ENCODE measurements around the gene HOXC6.

Gene HOXC6

DNA sequence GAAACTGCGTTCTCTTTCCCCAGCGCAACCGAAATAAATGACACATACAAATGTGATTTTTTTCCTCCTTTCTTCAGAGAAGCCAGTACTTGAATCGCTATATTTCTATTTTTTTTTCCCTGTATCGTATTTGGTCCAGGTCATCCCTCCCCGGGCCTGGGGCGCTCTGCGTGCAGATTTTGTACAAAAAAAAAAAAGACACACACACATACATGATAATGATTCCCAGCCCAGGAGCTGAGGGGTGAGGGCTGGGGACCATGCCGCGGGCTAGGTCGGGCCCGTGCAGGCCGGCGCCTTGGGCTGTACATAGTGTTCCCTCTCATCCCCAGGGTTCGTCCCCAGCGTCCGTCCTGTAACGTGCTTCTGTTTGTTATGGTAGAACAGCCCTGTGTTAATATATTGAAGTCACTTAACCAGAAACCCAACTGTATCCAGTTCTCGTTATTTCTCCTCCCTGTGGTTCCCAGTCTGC lies 25.3 kb upstream of the HOXC6 start:
- no peak for DNase-seq

DNA sequence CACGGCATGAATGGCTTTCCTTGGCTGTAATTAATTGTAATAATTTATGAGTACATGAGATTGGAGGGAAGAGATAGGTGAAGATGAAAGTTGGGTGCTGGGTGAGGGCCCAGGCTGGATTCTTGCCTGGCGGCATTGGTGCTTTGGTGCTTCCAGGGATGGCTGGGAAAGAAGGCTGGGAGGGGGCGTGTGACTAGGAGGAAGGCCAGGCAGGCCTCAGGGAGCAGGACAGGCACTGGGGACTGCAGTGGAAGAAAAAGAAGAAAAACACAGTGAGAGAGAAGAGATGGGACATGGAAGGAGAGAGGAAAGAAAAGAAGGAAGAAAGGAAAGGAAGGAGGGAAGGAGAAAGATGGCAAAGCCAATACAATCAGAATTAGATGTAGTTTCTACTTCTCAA lies 24.6 kb upstream of the HOXC6 start:
- DNase-seq: no peak

DNA sequence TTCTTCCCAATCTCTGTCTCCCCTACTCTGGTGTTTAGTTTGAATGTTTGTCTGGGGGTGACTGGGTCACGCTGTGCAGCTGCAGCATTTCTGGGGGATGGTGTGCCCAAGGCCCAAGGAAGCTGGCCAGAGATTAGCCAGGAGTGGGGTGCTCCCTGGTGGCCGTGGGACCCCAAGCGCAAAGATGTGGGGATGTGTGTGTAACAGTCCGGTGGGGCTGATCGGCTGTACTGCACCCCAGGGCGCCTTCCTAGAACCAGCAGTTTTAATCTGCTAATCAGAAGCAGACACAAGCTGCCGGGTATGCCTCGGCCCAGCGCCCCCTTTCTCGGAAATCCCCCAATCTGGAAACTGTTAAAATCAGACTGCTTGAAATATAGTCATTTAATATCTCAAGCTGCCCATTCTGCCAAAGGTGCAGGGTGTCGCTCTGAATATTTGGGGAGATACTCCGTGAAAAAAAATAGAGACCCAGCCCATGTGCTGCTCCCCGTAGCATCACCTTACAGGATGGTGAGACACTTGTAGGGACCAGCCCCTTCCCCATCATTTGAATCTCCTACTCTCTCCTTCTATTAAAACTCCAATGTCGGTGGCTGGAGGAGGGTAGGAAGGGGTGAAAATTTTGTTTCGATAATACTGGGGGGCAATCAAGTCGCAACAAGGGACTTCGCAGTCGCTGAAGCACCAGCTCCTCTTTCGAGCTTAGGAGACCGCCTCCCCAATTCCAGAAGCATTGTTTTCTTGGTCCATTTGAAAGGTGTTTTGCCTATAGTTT lies 24.0 kb upstream of the HOXC6 start:
- no peak for DNase-seq

- no peak for DNase-seq
Observed at GRCh38 chr12:54004841-54005530, 23.3 kb upstream of the HOXC6 start.

- DNase-seq: no peak
Observed at GRCh38 chr12:54005531-54005852, 22.7 kb upstream of the HOXC6 start.

GRCh38 chr12:54005853-54006558 lies 22.2 kb upstream of the HOXC6 start:
- DNase-seq: peak; percentile 70

GRCh38 chr12:54006559-54007220 lies 21.6 kb upstream of the HOXC6 start:
- no peak for DNase-seq

DNA sequence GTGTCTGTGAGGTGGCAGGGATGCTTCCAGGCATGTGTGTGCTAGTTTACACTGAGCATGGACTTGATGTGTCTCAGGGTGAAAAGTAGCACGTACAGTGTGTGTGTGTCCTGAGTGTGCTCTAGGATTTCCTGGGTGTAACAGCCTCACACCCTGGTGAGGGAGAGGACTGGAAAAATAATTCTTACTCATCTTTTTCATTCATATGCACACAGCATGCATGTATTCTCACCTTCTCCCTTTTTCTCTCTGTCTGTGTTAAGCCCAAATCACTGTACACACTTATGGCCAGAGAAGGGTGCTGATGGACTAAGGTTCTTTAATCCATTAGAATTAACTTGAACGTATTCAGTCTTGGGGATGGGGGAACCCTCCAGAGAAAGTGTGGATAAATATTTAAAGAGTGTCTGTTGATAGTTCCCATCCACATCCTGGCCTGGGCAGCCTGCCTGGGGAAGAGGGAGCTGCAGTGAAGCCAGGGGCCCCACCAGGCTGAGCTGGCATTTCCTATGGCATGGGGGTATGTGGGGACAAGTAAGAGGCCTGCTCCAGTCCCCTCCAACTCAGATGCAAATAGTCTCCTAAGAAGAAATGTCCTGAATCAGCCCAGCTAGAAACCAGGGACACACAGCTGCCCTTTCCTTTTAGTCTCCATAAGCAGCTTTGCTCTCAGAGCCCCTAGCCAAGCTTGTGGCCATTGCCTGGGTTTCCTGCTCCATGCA lies 20.5 kb upstream of the HOXC6 start:
- DNase-seq: no peak

- DNase-seq: no peak
Observed at GRCh38 chr12:54008260-54008552, 20.0 kb upstream of the HOXC6 start.

DNA sequence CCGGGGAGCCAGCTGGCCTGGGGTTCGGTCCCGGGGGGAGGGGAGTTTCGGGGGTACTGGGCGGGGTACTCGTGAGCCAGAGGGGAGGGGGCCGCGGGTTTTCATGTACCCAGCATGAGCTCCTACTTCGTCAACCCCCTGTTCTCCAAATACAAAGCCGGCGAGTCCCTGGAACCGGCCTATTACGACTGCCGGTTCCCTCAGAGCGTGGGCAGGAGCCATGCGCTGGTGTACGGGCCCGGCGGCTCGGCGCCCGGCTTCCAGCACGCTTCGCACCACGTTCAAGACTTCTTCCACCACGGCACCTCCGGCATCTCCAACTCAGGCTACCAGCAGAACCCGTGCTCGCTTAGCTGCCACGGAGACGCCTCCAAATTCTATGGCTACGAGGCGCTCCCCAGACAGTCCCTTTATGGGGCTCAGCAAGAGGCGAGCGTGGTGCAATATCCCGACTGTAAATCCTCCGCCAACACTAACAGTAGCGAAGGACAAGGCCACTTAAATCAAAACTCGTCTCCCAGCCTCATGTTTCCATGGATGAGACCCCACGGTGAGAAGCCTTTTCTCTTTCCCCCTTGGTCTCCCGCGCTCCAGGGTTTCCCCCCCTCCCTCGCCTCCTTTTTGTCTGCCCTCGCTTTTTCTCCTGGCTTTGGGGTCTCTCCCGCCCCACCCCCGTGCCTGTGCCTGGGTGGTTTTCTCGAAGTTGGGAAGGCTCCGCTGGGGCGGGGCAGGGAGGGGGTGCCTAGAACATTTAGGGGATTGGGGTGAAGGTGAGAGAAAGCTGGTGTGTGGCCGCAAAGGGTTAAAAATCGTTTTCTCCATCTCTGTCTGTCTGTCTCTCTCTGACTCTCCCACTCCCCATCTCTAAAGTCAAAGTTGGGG lies 18.8 kb upstream of the HOXC6 start:
- peak; percentile 51 for DNase-seq

DNA sequence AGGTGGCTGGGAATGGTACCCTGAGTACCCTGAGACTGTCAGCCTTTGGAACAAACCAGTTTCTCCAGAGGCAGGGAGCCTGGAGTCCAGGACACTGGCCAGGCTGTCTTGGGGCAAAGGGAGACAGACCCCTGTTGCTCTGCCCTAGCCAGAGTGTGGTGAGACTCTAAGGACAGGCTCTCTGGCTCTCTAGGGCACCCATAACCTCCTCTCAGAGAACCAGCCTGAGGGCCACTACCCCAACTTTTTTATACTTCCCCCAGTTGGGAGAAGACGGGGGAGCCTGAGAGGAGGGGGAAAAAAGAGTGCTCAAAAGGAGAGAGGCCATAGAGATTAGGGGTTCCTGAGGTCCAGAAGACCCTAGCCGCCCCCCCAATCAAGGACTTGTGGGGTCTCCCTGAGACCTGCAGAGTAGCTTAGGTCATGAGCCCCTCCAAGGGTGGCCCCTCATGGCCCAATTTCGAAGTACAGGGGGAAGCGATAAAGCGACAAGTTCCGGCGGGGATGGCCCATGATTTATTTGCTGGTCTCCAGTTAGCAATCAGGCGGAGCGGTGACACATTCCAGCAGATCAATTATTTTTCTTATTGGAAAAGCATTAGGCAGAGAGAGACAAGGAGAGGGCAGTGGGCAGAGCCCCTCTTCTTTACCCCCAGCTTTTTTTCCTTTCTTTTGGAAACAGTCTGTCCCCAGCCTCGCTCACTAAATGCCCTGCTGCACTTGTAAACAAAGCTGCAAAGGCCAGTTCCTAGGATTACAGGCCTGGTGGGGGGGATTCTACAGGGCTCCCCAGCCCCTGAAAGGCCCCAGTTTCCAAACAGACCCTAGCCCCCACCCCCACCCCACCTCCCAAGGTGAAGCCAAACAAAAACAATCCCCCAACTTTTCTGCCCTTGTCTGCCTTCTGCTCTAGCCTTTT lies 17.9 kb upstream of the HOXC6 start:
- no peak for DNase-seq

- no peak for DNase-seq
Observed at GRCh38 chr12:54010972-54011664, 17.1 kb upstream of the HOXC6 start.

DNA sequence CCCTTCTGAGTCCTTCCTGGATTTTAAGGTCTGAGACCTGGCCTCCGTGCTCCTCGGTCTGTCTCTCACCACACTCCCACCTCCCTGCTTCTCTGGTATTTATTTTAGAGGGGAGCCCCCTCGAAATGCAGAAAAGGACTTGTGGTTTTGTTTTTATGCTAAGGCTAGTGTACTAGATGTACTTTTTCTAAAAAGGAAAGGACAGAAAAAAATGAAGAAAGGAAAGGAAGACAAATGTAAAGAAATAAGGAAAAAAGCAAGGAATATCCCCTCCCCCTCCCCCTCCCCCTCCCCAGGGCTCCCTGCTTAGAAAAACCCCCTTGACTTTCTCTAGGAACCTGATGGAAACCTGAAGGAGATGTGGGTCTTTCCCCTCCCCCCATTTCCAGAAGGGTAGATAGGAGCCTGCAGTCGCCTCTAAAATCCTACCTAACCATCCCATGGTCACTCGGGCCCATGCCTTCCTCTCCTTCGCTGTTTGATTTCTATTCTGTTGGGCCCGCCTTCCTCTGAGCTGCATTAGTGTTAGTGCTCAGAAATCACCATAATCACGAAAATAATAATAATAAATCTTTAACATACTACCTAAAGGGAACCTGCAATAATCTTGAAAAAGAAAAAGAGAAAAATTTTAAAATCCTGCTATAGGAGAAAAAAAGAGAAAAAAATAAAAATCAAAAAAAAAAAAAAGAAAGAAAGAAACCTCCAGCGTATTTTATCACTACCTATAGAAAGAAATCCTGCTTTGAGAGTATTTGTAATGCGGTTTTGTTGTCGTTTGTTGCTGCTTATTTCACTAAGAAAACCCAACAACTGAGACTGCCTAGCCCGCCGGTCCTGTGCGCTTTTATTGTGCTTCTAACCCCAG lies 16.3 kb upstream of the HOXC6 start:
- DNase-seq: no peak

DNA sequence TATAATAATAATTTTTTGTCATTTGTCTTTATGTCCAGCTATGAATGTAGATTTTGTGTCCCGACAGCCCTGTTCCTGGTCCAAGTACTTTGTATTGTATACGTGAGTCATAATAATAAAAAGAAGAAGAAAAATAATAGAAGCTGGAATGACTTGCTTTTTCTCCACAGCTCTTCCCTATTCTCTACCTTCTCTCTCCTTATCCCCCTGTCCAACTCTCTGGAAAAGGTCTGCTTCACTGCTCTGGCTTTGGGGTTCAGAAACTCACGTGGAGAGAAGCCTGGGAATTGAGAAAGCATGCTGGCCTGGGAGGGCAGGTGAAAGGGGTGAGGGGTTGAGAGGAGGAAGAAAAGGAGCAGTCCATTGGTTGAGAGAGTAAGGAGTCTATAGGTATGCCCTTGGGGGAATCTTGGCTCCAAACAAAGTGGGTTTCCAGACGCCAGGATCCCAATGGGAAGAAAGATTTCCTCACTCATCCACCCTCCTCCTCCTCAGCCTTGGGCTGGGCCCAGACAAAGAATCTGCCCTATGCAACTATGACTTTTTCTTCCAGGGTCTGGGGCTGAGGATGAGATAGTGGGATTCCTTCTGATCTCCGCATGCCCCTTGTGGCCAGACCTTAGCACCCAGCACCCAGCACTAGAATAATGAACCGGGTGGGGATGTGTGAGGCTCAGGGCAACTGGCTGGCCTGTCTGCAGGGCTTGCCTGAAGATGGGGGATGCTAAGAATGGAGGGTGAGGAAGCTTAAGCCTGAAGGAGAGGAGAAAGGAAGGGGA lies 15.4 kb upstream of the HOXC6 start:
- no peak for DNase-seq

GRCh38 chr12:54014377-54015017 lies 13.7 kb upstream of the HOXC6 start:
- DNase-seq: no peak

DNA sequence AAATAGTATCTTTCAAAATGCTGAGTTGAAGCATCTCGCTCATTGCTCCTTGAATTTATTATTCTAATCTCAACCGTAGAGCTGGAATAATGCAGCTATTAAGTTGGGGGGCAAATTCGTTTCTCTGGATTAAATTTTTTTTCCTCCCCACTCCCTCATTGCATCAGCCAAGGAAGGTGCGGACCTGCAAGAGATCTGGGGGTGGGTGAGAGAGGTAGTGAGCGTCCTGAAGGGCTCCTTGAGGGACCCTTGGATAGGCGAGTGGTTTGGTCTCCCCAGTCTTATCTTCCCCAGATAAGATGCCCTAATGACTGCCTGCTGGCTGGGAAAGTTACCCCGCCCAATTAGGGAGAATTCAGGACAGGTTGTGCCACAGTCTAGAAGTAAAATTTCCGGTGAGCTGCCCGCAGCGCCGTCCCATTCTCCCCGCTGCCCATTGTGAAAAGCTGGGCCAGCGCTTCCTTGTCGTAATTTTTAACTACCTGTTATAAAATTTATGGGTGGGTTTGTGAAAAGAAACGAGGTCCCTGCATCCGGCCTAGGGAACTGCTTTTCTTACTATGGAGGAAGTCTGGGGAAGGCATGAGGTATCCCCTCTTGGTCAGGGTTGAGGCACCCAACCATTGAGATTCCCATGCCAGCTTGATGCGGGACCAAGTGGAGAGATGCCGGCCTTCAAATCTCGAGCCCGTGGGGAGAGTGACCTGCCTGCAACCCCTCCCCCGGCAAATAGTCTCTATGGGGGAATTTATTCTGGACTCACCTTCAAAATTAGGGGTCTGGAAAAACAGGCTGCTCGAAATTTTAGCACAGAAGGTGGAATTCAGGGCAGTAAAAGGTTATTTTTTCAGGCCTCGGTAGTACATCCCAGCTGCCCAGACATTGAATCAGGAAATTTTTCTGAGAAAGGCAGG lies 13.0 kb upstream of the HOXC6 start:
- DNase-seq: no peak

GRCh38 chr12:54016051-54016450 lies 12.2 kb upstream of the HOXC6 start:
- no peak for DNase-seq
